Nephron (organoid): ENCODE data around the gene CERK.

Experiments
- H3K27ac Mint-ChIP-seq, 3 experiments: 2 replicates each; pipeline ENCODE4 v1.8.0; 2020; ENCODE audit warnings: mixed read lengths in 3 of 3, mild to moderate bottlenecking in 2 of 3, moderate library complexity in 1 of 3
- H3K27me3 Mint-ChIP-seq: 2 replicates; pipeline ENCODE4 v1.8.0; 2021; ENCODE audit warnings: low read depth, mild to moderate bottlenecking, moderate library complexity, mixed read lengths
- H3K36me3 Mint-ChIP-seq: 2 replicates; pipeline ENCODE4 v1.8.0; 2020; ENCODE audit warnings: low read depth, mixed read lengths
- H3K4me1 Mint-ChIP-seq: 2 replicates; pipeline ENCODE4 v1.8.0; 2020; ENCODE audit warnings: mixed read lengths
- H3K4me3 Mint-ChIP-seq, 3 experiments: 2 replicates each; pipeline ENCODE4 v1.8.0; 2020; ENCODE audit warnings: mild to moderate bottlenecking in 3 of 3, mixed read lengths in 3 of 3, moderate library complexity in 2 of 3
- H3K9me3 Mint-ChIP-seq: 2 replicates; pipeline ENCODE4 v1.8.0; 2020; ENCODE audit warnings: mixed read lengths
- TF ChIP-seq, protein P1 (sequence below), 3 experiments: fragments of 200-600 bp; sonication (generic); IDR thresholded peaks; one replicate each; pipeline ENCODE4 v1.5.0; 2021; ENCODE audit warnings: antibody characterized with exemption in 3 of 3; ENCODE audit not compliant: unreplicated experiment in 3 of 3

The CERK gene

GRCh38 chr22:46703171-46703995 lies 34.7 kb downstream of the CERK start:
- H3K27me3 Mint-ChIP-seq: no peaks in the 10 kb centered on the region
- TF ChIP-seq, protein P1, sequence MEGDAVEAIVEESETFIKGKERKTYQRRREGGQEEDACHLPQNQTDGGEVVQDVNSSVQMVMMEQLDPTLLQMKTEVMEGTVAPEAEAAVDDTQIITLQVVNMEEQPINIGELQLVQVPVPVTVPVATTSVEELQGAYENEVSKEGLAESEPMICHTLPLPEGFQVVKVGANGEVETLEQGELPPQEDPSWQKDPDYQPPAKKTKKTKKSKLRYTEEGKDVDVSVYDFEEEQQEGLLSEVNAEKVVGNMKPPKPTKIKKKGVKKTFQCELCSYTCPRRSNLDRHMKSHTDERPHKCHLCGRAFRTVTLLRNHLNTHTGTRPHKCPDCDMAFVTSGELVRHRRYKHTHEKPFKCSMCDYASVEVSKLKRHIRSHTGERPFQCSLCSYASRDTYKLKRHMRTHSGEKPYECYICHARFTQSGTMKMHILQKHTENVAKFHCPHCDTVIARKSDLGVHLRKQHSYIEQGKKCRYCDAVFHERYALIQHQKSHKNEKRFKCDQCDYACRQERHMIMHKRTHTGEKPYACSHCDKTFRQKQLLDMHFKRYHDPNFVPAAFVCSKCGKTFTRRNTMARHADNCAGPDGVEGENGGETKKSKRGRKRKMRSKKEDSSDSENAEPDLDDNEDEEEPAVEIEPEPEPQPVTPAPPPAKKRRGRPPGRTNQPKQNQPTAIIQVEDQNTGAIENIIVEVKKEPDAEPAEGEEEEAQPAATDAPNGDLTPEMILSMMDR (IDR thresholded peaks at IDR 0.05; ENCODE audit: unreplicated experiment in 3 of 3): no peak
- peaks cover 64% of the 10 kb centered on the region for H3K36me3 Mint-ChIP-seq
- no peaks in the 10 kb centered on the region for H3K9me3 Mint-ChIP-seq
- no peak overlapping the region for H3K27ac Mint-ChIP-seq
- no peak overlapping the region for H3K4me3 Mint-ChIP-seq
- no peaks in the 10 kb centered on the region for H3K4me1 Mint-ChIP-seq

GRCh38 chr22:46701262-46701661 lies 36.8 kb downstream of the CERK start:
- Mint-ChIP-seq H3K36me3 (peaks cover 43% of the 10 kb centered on the region), H3K9me3 (no peaks in the 10 kb centered on the region), H3K4me3 (no peak overlapping the region), H3K27ac (no peak overlapping the region), H3K4me1 (no peaks in the 10 kb centered on the region), H3K27me3 (no peaks in the 10 kb centered on the region)
- TF ChIP-seq, protein P1 (IDR thresholded peaks at IDR 0.05; ENCODE audit: unreplicated experiment in 3 of 3): no peak

DNA sequence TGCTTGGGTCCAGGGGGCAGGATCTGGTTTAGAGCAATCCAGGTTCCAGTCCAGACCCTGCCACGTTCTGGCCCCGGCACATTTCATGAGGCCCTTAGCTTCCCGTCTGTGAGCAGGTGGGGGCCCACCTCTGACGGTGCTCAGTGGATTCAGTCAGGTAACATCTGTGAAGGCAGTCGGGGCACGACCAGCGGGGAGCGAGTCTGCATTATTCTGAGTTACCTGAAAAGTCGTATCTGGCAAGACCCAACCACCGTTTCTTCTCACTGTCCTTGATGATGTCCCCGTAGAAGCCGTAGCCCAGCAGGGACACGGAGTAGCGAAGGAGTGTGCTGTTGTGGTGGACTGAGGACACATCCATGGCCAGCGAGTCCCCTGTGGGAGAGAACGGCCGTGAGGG lies 39.0 kb downstream of the CERK start:
- Mint-ChIP-seq H3K27ac (no peak overlapping the region), H3K4me3 (no peak overlapping the region), H3K36me3 (peaks cover 35% of the 10 kb centered on the region)

DNA sequence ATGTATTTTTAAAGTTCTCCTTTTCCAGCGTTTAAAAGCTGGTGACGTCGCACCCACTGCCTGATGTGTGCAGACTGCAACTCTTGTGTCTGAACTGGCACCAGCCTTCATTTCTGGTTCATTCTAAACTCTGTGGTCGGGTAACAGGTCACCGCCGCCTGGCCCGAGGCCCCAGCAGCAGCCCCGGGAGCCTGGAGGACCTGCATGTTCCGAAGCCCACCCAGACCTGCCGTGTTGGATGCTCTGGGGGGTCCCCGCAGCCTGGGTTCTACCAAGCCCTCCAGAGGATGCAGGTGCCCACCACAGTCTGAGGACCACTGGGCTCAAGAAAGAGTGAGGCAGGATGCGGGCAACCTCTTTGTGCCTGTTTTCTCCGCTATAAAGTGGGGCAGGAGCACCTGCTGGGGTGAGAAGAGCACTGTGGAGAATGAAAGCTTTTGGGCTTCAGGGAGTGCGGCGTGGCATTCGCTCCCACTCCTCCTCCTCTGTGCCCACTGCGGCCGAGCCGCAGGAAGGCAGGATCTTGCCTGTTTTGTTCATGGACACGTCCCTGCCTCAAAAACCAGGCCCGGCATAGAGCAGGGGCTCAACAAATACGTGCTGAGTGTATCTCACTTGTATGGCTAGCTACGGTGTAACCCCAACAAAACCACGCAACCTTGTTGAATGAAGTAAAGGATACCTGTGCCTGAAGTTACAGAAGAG lies 40.1 kb downstream of the CERK start:
- Mint-ChIP-seq H3K27ac (no peak overlapping the region), H3K36me3 (peaks cover 34% of the 10 kb centered on the region), H3K4me3 (no peak overlapping the region), H3K27me3 (no peaks in the 10 kb centered on the region), H3K9me3 (no peaks in the 10 kb centered on the region), H3K4me1 (no peaks in the 10 kb centered on the region)
- TF ChIP-seq, protein P1 (IDR thresholded peaks at IDR 0.05; ENCODE audit: unreplicated experiment in 3 of 3): no peak

More for the DNA sequence above, 39.0 kb downstream of the CERK start:
- TF ChIP-seq, protein P1 (IDR thresholded peaks at IDR 0.05; ENCODE audit: unreplicated experiment in 3 of 3): no peak
- Mint-ChIP-seq H3K9me3 (no peaks in the 10 kb centered on the region), H3K27me3 (no peaks in the 10 kb centered on the region), H3K4me1 (no peaks in the 10 kb centered on the region)

- H3K27me3 Mint-ChIP-seq: no peaks in the 10 kb centered on the region
- H3K36me3 Mint-ChIP-seq: peaks cover 33% of the 10 kb centered on the region
- H3K4me3 Mint-ChIP-seq: no peak overlapping the region
- TF ChIP-seq, protein P1 (IDR thresholded peaks at IDR 0.05; ENCODE audit: unreplicated experiment in 3 of 3): no peak
- H3K4me1 Mint-ChIP-seq: no peaks in the 10 kb centered on the region
- H3K27ac Mint-ChIP-seq: no peak overlapping the region
- H3K9me3 Mint-ChIP-seq: no peaks in the 10 kb centered on the region
Observed at GRCh38 chr22:46696614-46697013, 41.4 kb downstream of the CERK start.
